CMK (cell line): ENCODE measurements around the gene SKIC2.
"Not testable (repeated sequence)": the region's sequence is repeated elsewhere in the genome, so short reads cannot be mapped to it uniquely, and the experiment has no call there.

Experiments used
- DNase-seq: peaks from one replicate; pipeline ENCODE4 v3.0.0-alpha.2; 2010; ENCODE audit warnings: low read depth

The SKIC2 gene

GRCh38 chr6:32004864-32005537 is 46.0 kb downstream of the SKIC2 start:
- DNase-seq, result not testable (repeated sequence)

GRCh38 chr6:32005538-32005880 is 46.5 kb downstream of the SKIC2 start:
- not testable (repeated sequence) for DNase-seq

DNA sequence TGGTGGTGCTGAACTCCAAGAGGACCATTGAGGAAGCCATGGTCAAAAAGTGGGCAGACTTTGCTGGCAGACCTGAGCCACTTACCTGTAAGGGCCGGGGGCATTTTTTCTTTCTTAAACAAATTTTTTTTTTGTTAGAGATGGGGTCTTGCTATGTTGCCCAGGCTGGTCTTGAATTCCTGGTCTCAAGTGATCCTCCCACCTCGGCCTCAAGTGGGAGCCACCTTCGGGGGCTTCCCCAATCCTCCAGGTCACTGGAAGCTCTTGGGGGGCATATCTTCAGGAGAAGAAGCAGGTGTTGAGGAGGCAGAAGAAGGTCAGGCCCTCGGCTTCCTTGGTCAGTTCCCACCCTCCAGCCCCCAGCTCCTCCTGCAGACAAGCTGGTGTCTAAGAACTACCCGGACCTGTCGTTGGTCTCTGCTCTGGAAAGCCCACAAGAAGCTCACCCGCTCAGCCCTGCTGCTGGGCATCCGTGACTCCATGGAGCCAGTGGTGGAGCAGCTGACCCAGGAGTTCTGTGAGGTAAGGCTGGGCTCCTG is 47.1 kb downstream of the SKIC2 start:
- DNase-seq, result not testable (repeated sequence)

DNA sequence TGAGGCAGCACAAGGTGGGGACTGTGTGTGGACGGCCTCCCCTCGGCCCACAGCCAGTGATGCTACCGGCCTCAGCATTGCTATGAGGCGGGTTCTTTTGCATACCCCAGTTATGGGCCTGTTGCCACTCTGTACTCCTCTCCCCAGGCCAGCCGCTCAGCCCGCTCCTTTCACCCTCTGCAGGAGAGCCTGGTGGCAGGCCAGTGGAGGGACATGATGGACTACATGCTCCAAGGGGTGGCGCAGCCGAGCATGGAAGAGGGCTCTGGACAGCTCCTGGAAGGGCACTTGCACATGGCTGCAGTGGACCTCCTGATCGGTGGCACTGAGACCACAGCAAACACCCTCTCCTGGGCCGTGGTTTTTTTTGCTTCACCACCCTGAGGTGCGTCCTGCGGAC is 48.1 kb downstream of the SKIC2 start:
- DNase-seq, result not testable (repeated sequence)

DNA sequence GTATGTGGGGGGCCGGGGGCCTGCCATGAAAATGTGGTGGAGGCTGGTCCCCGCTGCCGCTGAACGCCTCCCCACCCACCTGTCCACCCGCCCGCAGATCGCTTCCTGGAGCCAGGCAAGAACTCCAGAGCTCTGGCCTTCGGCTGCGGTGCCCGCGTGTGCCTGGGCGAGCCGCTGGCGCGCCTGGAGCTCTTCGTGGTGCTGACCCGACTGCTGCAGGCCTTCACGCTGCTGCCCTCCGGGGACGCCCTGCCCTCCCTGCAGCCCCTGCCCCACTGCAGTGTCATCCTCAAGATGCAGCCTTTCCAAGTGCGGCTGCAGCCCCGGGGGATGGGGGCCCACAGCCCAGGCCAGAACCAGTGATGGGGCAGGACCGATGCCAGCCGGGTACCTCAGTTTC is 49.1 kb downstream of the SKIC2 start:
- DNase-seq, result not testable (repeated sequence)

DNA sequence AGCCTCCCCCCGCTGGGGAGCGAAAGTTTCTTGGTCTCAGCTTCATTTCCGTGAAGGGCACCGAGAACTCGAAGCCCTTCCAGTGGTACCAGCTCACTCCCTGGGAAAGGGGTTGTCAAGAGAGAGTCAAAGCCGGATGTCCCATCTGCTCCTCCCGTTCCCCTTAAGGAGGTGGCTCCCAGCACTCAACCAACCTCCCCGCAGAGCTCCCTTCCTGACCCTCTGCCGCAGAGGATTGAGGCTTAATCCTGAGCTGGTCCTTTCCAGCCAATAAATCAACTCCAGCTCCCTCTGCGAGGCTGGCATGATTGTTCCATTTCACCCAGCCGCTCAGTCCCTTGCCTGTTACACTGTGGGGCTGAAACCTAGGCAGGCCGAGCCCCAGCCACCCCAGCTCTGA is 49.6 kb downstream of the SKIC2 start:
- not testable (repeated sequence) for DNase-seq

DNA sequence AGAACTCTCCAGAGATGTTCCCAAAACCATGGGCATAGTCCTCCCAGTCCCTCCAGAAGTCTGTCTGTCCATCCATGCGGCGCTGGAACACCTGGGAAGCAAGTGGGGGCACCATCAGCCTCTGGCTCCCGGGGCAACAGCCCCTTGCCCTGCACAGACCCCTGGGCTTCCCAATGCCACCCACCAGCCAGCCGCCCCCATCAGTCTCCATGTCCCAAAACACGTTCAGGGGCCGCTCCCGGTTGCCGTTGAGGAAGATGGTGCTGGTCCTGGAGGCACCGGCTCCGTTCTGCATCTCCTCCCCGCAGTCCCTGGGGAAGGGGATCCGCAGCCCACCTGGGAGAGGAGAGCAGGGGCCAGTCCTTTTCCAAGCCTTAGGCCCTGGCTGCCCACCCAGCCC is 50.6 kb downstream of the SKIC2 start:
- not testable (repeated sequence) for DNase-seq

GRCh38 chr6:32010856-32011530 is 52.0 kb downstream of the SKIC2 start:
- not testable (repeated sequence) for DNase-seq

DNA sequence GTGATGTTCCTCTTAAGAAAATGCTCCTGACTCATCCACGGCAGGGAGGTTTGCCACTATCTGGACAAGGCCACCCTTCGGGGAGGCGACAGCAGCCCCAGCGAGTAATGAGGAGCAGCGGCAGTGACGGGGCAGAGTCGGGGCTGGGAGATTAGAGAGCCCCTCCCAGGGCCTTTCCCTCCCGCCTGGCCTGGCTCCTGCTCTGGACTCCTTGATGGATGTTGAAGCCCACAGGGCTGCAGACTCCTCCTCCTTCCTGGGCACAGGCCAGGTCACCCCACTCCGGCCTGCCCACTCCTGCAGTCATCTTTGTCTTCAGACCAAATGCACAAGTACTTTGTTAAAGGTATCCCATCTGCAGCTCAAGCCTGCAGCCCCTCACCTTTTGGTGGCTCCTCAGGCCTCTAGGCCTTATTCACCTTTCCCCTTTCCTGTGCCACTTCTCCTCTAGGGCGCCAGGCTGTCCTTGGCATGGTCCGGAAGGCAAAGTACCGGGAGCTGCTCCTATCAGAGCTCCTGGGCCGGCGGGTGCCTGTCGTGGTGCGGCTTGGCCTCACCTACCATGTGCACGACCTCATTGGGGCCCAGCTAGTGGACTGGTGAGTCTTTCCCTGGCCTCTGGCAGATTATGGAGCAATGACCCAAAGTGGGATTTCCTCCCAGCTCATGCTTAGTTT is 54.1 kb downstream of the SKIC2 start:
- not testable (repeated sequence) for DNase-seq

DNA sequence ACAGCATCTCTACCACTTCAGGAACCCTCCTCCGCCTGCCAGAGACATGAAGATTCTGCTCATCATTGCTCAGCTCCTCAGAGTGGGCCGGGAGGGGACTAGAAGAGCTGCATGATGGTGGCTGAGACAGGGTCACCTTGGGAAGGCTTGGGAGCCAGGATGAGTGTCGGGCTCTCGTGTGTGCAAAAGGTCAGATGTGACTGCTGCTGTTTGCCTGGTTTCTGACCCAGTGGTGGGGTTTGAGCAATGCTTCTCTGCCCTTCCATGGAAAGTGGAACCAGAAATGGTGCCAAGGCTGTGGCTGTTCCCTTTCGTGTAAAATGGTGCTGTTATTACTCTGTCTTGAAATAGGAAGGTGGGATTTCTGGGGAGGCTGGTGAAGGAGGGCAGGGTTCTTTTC is 54.8 kb downstream of the SKIC2 start:
- DNase-seq, result not testable (repeated sequence)

DNA sequence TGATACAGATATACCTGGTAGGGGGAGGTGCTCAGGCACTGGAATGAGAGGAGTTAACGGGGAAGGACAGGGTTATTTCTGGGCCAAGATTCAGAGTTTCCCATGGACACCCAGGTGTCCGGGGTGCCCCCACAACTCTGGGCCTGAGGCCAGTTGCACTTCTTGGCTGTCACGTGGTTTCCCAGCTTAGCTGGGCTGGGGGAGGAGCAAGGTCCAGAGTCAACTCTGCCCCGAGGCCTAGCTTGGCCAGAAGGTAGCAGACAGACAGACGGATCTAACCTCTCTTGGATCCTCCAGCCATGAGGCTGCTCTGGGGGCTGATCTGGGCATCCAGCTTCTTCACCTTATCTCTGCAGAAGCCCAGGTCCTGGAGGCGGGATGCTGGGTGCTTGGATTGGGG is 55.6 kb downstream of the SKIC2 start, which contains the start of gene C4B:
TSS of gene C4B (plus strand) at position 249 of the 400 bp plus-strand sequence. CDS start at position 300, 51 bp downstream.
- DNase-seq, result not testable (repeated sequence)
